PC-9 (cell line): Measurements from ENCODE around the gene YTHDC1.
"Not testable (repeated sequence)": the region's sequence is repeated elsewhere in the genome, so short reads cannot be mapped to it uniquely, and the experiment has no call there.

Experiments
- EZH2 ChIP-seq: fragments of 200-600 bp; sonication (generic); IDR thresholded peaks from 2 replicates; pipeline ENCODE4 v1.8.0; 2017; ENCODE audit warnings: antibody characterized with exemption, low read depth
- TF ChIP-seq, protein P1 (sequence below): fragments of 200-600 bp; sonication (generic); conservative IDR thresholded peaks from 2 replicates; pipeline ENCODE4 v1.6.1; 2017; ENCODE audit warnings: mixed run types, antibody characterized with exemption, mild to moderate bottlenecking, moderate library complexity

DNA sequence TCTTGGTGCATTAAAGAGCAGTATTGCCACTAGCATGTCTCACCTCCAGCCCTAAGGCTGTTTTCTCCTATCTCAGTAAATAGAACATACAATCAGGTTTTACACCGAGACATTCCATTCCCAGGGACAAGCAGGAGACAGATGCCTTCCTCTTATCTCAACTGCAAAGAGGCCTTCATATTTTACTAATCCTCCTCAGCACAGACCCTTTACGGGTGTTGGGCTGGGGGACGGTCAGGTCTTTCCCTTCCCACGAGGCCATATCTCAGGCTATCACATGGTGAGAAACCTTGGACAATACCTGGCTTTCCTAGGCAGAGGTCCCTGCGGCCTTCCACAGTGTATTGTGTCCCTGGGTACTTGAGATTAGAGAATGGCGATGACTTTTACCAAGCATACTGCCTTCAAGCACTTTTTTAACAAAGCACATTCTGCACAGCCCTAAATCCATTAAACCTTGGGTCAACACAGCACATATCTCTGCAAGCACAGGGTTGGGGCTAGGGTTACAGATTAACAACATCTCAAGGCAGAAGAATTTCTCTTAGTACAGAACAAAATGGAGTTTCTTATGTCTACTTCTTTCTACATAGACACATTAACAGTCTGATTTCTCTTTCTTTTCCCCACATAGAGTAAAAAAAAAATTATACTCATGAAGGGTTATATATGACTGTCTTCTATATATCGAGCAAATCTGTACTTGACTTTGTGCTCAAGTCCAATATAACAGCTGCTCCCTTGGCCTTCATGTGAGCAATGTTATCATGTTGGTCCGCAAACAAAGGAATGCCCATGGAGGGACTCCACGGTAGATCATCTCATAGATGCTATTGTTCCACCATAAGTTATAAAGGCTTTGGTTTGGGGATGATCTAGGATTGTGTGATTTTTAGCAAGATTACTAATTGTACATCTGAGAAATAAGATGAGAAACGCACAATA lies 67.8 kb downstream of the YTHDC1 start:
- TF ChIP-seq EZH2, result not testable (repeated sequence)
- TF ChIP-seq, protein P1, sequence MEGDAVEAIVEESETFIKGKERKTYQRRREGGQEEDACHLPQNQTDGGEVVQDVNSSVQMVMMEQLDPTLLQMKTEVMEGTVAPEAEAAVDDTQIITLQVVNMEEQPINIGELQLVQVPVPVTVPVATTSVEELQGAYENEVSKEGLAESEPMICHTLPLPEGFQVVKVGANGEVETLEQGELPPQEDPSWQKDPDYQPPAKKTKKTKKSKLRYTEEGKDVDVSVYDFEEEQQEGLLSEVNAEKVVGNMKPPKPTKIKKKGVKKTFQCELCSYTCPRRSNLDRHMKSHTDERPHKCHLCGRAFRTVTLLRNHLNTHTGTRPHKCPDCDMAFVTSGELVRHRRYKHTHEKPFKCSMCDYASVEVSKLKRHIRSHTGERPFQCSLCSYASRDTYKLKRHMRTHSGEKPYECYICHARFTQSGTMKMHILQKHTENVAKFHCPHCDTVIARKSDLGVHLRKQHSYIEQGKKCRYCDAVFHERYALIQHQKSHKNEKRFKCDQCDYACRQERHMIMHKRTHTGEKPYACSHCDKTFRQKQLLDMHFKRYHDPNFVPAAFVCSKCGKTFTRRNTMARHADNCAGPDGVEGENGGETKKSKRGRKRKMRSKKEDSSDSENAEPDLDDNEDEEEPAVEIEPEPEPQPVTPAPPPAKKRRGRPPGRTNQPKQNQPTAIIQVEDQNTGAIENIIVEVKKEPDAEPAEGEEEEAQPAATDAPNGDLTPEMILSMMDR, result not testable (repeated sequence)
